Neural crest cell (in vitro differentiated cells): ENCODE data around the gene RELL2. TPM values are rescaled to one million over a fixed set of nuclear protein-coding genes. Genes with fewer than 3 reads are reported as not detected.
A peak's percentile ranks its signal among the peaks of the same experiment; 100 is the strongest.

Source experiments
- DNase-seq: peaks from one replicate; pipeline ENCODE4 v3.0.0; 2021; ENCODE audit warnings: low read depth, mixed read lengths, low spot score
- H3K27ac Mint-ChIP-seq: one replicate; pipeline ENCODE4 v1.8.0; 2021; ENCODE audit warnings: mild to moderate bottlenecking, mixed read lengths; ENCODE audit not compliant: unreplicated experiment
- H3K27me3 Mint-ChIP-seq: 2 replicates; pipeline ENCODE4 v1.8.0; 2021; ENCODE audit warnings: low read depth, mild to moderate bottlenecking, mixed read lengths
- H3K36me3 Mint-ChIP-seq: 2 replicates; pipeline ENCODE4 v1.8.0; 2021; ENCODE audit warnings: low read depth, mild to moderate bottlenecking, mixed read lengths
- H3K4me1 Mint-ChIP-seq: 2 replicates; pipeline ENCODE4 v1.8.0; 2021; ENCODE audit warnings: mixed read lengths
- H3K4me3 Mint-ChIP-seq: one replicate; pipeline ENCODE4 v1.8.0; 2021; ENCODE audit warnings: mild to moderate bottlenecking, mixed read lengths
- H3K9me3 Mint-ChIP-seq: 2 replicates; pipeline ENCODE4 v1.8.0; 2021; ENCODE audit warnings: mixed read lengths
- total RNA-seq: library from RNA; stranded (reverse); gene quantifications from 2 replicates; pipeline ENCODE4 v1.2.1, GENCODE V29; 2021
- TF ChIP-seq, protein P1 (sequence below): fragments of 200-600 bp; sonication (generic); conservative IDR thresholded peaks from 2 replicates; pipeline ENCODE4 v1.5.0; 2021; ENCODE audit warnings: antibody characterized with exemption, mild to moderate bottlenecking

Gene RELL2
- total RNA-seq, 1 donor from 2014 or later: 6.9 TPM

DNA sequence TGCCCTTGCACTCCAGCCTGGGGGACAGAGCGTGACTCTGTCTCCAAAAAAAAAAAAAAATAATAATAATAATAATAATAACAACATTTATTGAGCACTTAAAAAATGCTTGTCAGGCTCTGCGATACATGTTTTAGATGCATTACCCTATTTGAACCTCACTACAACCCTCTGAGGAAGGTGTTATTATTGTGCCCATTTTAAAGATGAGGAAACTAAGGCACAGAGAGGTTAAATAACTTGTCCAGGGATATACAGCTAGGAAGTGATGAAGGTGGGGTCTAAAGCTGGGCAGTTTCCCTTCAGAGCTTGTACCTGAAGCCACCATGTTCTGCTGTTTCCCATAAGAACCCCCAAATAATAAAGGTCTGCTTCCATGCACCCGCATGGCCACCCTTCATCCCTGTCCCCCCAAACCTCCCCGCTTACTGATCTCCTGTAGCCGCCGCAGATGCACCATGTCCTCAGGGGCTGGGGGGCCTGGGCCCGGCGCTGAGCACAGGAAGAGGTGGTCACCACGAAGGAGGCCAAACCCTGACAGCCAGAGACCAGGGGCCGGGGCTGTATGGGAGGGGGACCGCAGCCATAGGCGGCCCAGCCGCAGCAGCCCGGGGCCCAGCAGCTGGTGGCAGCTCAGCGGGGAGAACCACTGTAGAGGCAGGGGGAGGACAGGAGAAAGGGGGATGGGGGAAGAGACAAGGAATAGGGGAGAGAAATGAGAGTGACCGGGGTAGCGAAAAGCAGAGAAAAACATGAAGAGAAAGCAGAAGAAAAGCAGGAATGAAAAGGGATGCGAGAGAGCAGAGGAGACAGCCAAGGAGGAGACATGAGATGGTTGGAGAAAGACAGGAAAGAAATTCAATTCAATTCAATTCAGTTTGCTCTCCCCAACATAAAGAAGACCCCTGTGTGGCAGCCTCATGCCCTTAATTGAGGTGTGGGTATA, 29.5 kb downstream of the RELL2 start:
- H3K36me3 Mint-ChIP-seq: no peaks in the 10 kb centered on the region

DNA sequence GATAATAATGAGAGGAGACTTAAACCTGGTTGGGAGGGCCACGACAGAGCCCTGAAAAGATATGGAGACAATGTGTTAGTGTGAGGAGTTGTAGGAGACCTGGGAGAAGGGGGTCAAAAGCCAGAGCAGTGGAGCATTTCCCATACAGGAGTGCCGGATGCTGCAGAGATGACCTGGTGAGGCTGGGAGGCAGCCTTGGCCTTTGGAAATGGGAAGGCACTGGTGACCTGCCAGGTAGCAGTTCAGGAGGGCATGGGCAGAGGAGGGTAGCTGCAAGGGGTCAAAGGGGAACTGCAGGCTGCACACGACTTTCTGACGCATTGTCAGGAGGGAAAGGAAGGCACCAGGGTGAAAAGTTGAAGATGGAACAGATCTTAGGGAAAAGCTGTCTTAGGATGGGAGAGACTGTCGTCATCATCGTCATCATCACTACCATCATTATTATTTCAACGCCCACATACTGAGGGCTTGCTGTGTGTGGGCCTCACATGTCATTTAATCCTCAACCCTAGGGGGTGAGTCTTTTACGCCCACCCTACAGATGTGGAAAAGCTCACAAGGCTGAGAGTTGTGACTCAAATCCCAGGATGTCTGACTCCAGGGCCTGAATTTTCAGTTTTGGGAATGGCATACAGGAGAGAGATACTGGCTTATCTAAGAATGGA, 31.9 kb downstream of the RELL2 start:
- DNase-seq: no peak
- no peaks in the 10 kb centered on the region for H3K27me3 Mint-ChIP-seq
- no peaks in the 10 kb centered on the region for H3K36me3 Mint-ChIP-seq
- no peak overlapping the region for H3K4me3 Mint-ChIP-seq
- TF ChIP-seq, protein P1, sequence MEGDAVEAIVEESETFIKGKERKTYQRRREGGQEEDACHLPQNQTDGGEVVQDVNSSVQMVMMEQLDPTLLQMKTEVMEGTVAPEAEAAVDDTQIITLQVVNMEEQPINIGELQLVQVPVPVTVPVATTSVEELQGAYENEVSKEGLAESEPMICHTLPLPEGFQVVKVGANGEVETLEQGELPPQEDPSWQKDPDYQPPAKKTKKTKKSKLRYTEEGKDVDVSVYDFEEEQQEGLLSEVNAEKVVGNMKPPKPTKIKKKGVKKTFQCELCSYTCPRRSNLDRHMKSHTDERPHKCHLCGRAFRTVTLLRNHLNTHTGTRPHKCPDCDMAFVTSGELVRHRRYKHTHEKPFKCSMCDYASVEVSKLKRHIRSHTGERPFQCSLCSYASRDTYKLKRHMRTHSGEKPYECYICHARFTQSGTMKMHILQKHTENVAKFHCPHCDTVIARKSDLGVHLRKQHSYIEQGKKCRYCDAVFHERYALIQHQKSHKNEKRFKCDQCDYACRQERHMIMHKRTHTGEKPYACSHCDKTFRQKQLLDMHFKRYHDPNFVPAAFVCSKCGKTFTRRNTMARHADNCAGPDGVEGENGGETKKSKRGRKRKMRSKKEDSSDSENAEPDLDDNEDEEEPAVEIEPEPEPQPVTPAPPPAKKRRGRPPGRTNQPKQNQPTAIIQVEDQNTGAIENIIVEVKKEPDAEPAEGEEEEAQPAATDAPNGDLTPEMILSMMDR: no peak
- H3K9me3 Mint-ChIP-seq: no peaks in the 10 kb centered on the region
- H3K4me1 Mint-ChIP-seq: peaks cover 13% of the 10 kb centered on the region
- H3K27ac Mint-ChIP-seq: peak overlapping the region; percentile 73

More for the DNA sequence above, 29.5 kb downstream of the RELL2 start:
- no peaks in the 10 kb centered on the region for H3K27me3 Mint-ChIP-seq
- no peak for DNase-seq
- peaks cover 4% of the 10 kb centered on the region for H3K4me1 Mint-ChIP-seq
- TF ChIP-seq, protein P1: no peak
- no peak overlapping the region for H3K27ac Mint-ChIP-seq
- H3K9me3 Mint-ChIP-seq: no peaks in the 10 kb centered on the region
- H3K4me3 Mint-ChIP-seq: no peak overlapping the region

DNA sequence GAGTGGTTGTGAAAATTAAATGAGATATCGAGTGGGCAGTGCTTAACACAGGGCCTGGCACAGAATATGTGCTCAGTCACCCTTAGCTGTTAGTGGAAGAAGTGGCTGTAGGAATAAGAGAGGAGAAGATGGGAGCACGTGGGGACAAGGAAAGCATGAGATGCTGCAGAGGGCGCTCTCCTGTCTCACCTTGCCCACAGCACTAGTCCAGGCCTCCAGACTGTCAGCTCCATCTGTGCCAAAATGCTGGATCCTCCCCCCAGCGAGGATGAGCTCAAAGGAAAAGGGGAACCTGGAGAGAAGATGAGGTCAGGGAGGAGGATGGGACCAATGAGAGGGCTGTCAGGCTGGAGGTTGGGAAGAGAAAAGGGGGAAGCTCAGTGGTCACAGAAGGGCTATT, 32.7 kb downstream of the RELL2 start:
- no peak overlapping the region for H3K27ac Mint-ChIP-seq
- H3K4me1 Mint-ChIP-seq: peaks cover 14% of the 10 kb centered on the region
- no peak overlapping the region for H3K4me3 Mint-ChIP-seq
- H3K36me3 Mint-ChIP-seq: no peaks in the 10 kb centered on the region
- TF ChIP-seq, protein P1: no peak
- no peaks in the 10 kb centered on the region for H3K27me3 Mint-ChIP-seq
- no peak for DNase-seq
- no peaks in the 10 kb centered on the region for H3K9me3 Mint-ChIP-seq

DNA sequence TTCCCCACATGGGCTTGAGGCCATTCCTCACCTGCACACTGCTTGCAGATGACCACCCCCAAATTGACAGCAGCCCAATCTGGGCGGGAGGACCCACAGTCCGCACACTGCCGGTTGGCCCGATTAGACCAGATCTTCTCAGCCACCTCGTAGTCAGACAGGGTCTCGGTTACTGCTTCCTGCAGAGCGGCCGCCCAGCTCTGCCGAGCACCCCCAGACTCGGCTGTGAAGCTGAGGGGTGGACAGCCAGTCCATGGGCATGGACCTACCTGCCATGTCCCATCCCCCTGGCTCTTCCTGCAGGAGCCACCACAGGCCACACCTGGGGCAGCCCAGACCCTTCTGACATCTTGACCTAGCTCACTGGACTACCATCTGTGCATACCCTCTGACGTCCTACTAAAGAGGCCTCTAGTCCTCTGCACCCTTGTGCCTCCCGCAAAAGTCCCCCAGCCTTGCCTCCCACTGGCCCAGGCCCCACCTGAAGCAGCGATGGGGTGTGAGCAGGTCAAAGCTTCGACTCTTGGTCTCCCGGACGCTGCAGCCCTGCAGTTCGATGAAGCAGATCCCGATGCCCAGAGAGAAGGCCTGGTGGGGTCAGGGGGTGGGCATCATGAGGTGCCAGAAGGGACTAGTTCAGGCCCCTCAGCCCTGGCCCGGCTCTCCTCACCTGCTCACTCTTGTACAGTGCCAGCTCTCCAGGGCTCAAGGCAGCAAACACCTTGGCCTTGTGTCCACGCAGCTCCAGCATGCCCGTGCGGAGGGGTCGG, 35.5 kb downstream of the RELL2 start:
- no peaks in the 10 kb centered on the region for H3K36me3 Mint-ChIP-seq

More for the DNA sequence above, 35.5 kb downstream of the RELL2 start:
- Mint-ChIP-seq H3K4me3 (no peak overlapping the region), H3K4me1 (peaks cover 19% of the 10 kb centered on the region), H3K9me3 (no peaks in the 10 kb centered on the region), H3K27me3 (no peaks in the 10 kb centered on the region), H3K27ac (no peak overlapping the region)
- DNase-seq: no peak
- TF ChIP-seq, protein P1: no peak
